HG03066 (cell line): Measurements from ENCODE around the gene CES3.

Source experiments
- ATAC-seq: cut with Tn5 transposase; IDR thresholded peaks from one replicate; pipeline ENCODE4 v1.9.1; 2021; ENCODE audit warnings: low read depth; ENCODE audit not compliant: unreplicated experiment

Gene CES3

DNA sequence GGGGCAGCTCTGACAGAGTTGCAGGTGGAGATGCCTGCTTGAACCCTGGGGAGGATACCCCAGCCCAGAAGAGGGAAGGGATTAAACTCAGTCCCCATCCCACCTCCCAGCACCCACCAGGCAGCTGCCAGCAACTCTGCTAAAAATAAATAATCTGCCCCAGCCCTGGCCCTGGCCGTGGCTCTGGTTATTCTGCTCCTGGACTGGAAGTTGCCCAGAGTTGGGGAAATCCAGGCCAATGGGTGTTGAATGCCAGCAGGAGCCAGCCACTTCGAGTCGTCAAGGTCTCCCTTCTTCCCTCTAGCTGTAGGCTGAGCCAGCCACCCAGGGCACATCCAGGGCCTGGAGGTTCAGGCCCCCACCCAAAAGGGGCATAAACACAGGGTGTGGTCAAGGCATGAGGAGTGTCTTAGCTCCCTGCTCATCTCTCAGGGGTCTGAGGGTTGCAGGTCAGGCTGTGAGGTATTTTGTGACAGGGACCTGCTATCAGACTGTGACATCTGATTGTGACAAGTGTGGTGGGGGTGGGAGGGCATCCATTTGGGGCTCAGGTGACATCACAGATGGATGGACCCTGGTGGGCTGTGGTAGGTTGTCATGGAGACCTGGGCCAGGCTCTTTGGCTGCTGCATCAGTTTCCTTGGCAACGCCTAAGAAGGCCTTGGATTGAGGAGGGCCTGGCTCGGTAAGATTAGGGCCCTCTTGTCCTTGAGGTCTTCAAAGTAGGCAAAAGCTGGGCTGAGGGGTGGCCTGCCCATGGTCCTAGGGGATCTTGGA lies 34.7 kb upstream of the CES3 start:
- no peak for ATAC-seq

DNA sequence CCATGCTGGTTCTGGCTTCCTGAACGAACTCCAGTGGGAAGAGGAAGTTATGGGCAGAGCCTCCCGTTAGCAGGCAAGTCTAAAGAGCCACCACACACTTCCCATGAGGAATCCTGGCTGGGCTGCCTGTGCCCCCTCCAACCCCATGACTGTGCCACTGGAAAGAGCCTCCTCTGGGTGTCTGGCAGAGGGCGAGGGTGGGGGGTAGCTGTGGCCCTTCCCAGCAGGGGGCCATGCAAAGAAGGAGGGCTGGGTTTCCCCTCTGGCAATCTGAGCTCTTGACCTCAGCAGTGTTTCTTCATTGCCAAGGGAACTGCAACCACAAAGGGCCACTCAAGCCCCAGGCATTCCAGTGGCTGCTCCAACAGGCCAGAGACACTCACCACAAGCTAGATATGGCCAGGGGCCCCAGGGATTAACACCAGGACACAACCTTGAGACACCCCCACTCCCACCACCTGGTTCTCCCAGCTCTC lies 34.1 kb upstream of the CES3 start:
- ATAC-seq, result no peak

DNA sequence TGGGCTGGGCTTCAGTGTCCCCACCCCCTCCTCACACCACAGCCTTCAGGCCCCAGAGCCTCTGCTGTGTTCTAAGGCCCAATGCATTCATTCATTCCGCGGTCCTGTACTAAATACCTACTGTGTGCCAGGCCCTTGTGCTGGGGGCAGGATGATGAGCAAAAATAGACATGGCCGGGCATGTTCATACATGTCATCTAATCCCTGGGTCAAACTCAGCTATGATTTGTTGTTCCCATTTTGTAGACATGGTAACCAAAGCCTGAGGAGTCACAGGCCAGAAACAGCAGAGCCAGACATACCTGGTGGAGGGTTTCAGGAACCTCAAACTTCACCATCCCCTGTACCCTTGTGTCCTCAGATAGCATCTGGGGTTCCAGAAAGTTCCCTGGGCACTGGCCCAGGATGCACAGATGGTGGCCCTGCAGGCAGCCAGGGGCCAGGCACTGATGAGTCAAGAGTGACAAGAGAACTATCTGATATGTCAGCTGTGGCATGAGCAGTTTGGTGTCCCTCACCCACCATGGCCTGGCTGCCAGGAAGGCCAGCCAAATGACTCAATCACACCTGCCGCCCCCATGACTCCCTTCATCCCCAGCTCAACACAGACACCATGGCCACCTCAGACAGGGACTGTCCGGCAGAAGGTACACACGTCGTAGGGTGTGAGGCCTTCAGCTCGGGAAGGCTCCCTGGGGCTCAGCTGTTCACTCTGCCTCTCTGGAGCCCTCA lies 33.0 kb upstream of the CES3 start:
- ATAC-seq, result no peak

DNA sequence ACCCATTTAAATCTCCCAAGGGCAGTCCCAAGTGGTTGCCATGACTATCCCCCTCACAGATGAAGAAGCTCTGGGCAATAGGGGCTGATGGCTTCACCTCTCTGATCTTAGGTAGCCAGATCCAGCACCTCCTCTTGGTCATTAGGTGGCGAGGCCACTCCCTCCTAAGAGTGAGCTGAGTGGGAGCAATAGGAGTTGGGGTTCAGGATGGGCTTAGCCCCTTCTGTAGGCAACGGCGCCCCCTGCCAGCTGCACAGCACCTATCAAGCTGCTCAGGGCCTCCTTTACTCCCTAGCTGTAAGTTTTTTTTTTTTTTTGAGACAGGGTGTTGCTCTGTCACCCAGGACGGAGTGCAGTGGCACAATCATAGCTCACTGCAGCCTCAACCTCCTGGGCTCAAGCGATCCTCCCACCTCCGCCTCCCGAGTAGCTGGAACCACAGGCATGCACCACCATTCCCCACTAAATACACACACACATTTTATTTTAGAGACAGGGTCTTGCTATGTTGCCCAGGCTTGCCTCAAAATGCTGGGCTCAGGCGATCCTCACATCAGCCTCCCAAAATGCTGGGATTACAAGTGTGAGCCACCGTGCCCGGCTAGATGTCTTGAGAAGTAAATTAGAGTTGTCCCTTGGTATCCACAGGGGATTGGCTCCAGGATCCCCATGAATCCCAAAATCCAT lies 32.2 kb upstream of the CES3 start:
- ATAC-seq, result no peak

DNA sequence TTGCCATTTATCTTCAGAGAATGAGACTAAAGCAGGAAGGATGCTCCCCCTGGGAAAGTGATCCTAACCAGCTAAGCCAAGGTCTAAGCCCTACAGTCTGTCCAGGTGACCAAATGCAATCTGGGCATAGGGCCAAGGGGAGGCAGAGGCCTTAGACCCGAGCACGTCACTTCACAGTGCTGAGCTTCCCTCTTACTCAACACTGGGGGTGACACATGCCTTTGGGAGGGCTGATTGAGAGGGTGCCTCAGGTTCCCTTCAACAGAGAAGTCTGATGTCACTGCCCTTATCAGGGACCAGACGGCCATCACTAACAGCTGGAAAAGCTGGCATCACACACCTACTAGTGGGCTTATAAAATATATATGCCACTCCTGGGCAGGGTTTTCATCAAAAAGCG lies 30.9 kb upstream of the CES3 start:
- no peak for ATAC-seq

DNA sequence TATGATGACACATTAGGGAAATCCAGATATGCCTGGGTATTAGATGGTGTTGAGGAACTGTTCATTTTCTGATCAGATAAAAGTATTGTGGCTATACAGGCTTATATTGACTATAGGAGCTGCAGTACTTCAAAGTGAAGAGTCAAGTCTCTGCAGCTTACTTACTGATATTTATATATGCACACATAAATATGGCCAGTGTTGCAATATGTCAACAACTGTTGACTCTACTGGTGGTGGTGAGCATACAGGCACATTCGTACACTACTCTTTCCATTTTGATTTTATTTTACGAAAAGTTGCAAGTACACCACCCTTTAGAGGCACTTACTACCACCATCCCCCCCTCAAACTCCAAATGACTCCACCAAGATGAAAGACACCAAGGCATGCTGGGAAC lies 29.4 kb upstream of the CES3 start:
- ATAC-seq, result no peak

DNA sequence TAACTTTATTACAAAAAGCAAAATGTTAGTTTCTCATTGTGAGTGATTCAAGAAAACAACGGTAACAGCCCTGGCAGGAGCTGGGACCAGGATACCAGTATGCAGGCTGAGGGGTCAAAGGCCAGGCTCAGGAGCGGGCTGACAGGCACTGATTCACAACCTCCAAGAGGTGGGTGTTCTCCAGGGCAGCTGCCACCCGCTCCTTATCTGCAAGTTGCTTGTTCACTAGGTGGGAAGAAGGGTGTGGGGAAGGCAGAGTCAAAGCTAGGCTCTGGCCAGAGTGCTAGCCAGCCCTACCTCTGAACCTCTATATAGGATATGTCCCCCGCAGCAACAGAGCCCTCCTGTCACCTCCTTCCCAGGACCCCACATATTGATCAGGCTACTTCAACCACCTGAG lies 29.0 kb upstream of the CES3 start:
- ATAC-seq, result no peak

DNA sequence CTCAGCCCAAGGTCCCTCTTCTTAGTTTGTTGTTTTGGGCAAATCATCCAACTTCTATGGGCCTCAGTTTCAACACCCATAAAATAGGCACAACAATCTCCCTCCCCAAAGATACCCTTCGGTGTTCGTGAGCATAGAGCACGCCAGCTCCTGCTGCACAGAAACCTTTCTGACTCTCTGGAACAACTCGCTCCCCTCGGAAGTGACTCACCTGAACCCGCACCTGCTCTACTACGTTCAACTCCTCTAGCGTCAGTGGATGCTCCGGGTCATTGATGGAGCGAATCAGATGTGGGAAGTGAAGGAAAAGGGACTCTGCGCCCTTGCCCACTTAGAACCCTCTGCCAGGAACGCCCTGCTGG lies 27.3 kb upstream of the CES3 start:
- peak; percentile 11 for ATAC-seq

DNA sequence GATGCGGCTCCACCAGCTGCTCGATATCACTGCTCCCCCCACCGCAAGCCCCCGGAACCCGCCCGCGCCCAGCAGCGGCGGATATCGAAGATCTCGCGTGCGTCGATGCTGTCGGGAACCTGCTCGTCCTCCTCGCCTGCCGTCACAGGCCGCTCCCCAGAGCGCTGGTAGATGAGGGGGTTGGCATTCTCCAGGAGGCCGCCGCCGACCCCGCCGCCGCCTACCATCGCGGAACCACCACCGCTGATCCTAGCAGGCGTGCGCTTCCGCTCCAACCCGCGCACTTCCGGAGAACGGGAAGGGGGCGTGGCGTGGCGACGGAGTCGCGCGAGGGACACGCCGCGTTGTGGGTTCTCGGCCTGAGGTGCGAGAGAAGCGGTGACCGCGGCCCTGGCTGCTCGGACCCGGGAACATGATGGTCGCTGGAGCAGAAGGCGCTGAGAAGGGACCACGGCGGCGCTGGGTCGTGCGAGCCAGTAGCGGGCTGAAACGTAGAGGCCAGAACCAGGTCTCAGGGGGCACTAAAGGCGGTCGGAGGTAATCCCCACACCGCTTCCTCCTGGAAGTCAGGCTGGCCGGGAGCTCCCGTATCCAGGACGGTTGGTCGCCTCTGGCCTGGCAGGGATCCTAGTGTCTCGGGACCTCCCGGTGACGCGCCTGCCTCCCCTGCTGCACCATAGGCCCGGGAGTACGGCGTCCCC lies 26.8 kb upstream of the CES3 start, which contains the start of gene CIAO2B:
Gene CIAO2B (minus strand): TSS at position 265 of the 701 bp plus-strand sequence. CDS start 38 bp downstream, at position 227.
- ATAC-seq, result peak; percentile 76

DNA sequence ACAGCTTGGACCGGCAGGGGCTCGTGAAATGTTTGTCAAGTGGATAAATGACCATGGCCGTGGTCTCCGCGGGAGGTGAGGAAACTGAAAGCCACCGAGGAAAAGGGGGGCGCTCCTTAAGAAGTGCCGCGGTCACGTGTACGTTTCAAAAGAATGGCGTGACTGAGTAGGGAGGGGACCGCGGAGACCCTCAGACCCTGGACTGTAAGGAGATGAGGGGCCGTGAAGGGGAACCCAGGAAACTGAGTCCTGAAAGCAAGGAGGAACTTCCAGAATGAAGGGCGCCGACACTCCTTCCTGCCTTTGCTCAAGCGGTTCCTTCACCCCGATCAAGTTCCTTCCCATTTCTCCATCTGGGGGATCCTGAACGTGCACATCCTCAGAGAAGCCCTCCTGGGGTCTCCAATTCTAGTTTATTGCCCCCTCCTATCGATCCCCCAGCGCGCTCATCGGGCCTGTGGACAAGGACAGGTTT lies 26.2 kb upstream of the CES3 start:
- peak; percentile 27 for ATAC-seq

DNA sequence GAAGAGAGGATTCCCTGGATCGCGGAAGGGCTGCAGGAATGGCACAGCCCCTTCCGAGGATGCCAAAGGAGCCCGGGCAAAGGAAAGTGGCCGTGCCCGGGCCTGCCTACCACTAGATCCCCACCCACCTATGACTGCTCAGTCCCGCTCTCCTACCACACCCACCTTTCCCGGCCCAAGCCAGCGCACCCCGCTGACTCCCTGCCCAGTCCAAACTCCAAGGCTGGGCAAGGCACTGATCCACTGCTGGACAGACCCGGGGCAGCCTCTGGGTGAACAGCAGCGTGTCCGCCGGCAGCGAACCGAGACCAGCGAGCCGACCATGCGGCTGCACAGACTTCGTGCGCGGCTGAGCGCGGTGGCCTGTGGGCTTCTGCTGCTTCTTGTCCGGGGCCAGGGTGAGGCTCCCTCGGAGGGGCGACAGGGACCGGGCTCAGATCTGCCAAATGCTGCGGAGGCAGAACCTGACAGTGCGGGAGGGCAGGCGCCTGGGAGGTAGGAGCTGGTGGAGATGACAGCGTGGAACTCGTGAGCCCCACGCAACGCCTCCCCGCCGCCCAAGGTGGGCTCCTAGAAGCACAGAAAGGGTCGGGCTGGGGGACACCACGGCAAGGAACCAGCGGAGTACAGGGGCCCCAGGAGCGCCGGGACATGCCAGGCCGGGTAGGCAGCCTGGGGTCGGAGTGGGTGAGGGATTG lies 25.6 kb upstream of the CES3 start, which contains the start of gene CES2:
Gene CES2 (plus strand): TSS at position 203 of the 698 bp plus-strand sequence. CDS start 120 bp downstream, at position 323.
- ATAC-seq, result no peak

DNA sequence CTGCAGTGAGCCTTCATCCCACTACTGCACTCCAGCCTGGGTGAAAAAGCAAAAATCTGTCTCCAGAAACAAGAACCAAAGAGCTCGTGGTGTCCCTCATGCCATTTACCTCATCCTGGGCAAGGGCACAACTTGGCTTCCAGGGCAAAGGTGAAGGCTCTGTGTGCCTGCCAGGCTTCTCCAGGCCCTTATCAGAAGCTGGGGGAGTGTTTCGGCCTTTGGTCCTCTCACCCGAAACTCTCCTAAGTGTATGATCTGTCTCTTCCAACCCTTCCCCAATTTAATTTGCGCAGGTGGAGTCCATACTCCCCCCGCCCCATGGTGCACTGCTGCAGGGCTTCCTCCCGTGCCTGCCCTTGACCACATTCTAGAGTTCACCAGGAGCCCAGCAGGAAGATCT lies 24.6 kb upstream of the CES3 start:
- no peak for ATAC-seq

DNA sequence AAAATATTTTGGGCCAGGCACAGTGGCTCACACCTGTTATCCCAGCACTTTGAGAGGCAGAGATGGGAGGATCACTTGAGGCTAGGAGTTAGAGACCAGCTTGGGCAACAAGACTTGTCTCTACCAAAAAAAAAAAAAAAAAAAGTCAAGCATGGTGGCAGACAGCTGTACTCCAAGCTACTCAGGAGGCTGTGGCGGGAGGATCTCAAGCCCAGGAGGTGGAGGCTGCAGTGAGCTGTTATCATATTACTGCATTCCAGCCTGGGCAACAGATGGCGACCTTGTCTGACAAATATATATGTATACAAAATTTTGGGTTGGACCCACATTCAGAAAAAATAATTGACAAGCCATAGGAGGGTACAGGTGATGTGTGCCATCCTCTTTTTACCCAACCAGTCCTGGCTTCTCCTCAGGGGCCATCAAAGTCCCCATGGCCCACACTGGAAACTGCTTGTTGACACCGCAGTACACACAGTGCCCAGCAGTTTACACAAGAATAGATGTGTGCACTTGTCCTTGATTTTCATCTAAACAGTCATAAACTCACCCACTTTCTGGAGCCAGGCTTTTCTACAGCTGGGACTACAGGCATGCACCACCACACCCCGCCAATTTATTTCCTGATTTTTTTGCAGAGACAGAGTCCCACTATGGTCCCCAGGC lies 24.0 kb upstream of the CES3 start:
- ATAC-seq, result no peak

DNA sequence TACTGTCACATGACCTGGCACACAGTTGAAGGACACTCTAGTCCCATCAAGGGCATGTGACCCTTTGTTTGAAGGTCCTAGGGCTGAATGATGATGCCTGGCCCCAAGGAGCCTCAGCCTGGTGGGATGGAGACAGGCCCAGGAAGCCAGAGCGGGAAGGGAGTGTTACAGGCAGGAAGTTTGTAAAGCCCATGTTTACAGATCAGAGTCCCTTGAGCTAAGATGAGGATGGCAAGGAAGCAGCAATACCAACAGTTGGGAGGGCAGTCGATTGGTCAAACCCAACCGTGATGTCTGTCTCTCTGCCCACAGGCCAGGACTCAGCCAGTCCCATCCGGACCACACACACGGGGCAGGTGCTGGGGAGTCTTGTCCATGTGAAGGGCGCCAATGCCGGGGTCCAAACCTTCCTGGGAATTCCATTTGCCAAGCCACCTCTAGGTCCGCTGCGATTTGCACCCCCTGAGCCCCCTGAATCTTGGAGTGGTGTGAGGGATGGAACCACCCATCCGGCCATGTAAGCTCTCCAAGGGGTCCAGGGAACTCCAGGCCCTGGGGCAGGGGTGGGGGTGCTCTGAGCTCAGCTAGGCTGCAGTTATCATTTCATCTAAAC lies 23.2 kb upstream of the CES3 start:
- no peak for ATAC-seq

DNA sequence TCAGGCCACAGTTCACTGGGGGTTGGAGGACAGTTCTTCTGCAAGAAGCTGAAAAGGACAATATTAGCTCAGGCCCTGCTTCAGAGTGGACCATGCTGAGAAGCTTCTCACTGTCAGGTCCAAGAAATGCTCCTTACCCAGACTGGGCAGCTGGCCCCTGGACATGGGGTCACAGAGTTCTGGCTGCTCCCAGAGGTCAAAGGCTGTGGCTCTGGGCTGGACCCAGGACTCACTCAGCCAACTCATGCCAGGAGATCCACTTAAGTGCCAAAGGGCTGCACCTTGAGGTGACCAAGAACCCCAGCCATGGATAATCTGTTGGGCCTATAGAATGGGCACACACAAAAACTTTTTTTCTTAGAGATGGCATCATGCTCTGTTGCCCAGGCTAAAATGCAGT lies 21.7 kb upstream of the CES3 start:
- no peak for ATAC-seq

DNA sequence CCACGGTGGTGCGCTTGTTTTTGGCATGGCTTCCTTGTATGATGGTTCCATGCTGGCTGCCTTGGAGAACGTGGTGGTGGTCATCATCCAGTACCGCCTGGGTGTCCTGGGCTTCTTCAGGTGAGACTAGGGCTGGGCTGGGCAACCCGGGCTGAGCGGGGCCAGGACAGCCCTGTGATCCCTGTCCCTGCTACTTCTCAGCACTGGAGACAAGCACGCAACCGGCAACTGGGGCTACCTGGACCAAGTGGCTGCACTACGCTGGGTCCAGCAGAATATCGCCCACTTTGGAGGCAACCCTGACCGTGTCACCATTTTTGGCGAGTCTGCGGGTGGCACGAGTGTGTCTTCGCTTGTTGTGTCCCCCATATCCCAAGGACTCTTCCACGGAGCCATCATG lies 20.8 kb upstream of the CES3 start:
- no peak for ATAC-seq

DNA sequence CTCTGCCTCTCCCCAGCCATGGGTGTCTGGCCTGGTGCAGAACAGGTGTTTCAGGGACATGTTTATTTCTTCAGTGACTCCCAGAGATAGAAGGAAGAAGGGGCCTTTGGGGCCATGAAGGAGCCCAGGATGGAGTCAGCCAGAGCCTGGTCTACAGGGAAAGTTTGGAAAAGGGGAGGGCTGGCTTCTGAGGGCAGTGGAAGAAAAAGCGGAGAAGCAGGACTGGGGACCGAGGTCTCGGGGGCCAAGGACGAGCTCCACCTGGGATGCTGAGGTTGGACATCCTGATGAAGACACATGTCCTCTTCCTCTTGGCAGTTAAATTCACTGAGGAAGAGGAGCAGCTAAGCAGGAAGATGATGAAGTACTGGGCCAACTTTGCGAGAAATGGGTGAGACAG lies 18.1 kb upstream of the CES3 start:
- no peak for ATAC-seq

DNA sequence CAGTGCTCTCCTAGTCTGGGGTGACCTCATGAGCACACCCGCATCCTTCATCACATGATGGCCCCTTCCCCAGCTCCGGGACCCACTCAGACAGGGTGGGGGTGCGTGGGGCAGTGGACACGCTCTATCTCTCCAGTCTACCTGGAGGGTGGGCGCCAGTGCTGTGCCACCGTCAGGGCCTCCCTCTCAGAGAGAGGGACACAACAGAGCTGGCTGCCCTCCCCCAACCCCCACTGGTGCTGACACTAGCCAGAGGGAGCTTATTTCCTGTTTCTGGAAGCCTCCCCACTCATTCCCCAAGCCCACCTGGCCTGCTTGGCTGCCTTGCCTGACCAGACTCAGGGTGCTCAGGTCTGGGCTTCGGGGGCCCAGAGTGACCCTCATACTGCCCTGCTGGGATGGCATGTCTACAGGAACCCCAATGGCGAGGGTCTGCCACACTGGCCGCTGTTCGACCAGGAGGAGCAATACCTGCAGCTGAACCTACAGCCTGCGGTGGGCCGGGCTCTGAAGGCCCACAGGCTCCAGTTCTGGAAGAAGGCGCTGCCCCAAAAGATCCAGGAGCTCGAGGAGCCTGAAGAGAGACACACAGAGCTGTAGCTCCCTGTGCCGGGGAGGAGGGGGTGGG lies 17.5 kb upstream of the CES3 start:
- ATAC-seq, result no peak

DNA sequence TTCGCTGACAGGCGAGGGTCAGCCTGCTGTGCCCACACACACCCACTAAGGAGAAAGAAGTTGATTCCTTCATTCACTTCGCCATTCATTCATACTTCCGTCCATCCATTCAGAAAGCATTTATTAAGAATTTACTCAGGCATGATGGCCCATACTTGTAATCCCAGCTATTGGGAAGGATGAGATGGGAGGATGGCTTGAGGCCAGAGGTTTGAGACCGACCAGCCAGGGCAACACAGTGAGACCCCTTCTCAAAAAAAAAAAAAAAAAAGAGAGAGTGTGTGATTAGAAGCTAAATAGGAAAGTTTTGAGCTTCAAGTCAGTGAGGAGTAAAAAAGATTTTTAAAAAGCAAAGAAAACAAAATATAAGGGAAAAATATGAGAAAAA lies 17.0 kb upstream of the CES3 start:
- no peak for ATAC-seq
